Aorta (tissue), 5 donors: ENCODE results near the gene GOLGA6L2. TPM values are rescaled to one million over a fixed set of nuclear protein-coding genes. Genes with fewer than 3 reads are reported as not detected.
"Not testable (repeated sequence)": the region's sequence is repeated elsewhere in the genome, so short reads cannot be mapped to it uniquely, and the experiment has no call there.

Source experiments
- ATAC-seq: fragments of 200-7000 bp; cut with Tn5 transposase; one replicate; pipeline ENCODE4 v1.9.1; 2022; ENCODE audit warnings: moderate library complexity; ENCODE audit not compliant: low FRiP score
- DNase-seq, 2 donors: peaks; one replicate each; pipeline ENCODE4 v3.0.0-alpha.2; 2020
- H3K27ac ChIP-seq, 2 donors: one replicate each; pipeline ENCODE4 v1.5.1; 2013; ENCODE audit warnings: low read length in 2 of 2, mild to moderate bottlenecking in 2 of 2, moderate library complexity in 2 of 2, control low read depth in 1 of 2, inconsistent platforms in 1 of 2, low read depth in 1 of 2
- H3K27me3 ChIP-seq, 2 donors: one replicate each; pipeline ENCODE4 v1.6.1; 2013; ENCODE audit warnings: control low read depth in 1 of 2, low read length in 1 of 2, mild to moderate bottlenecking in 1 of 2, moderate library complexity in 1 of 2; ENCODE audit not compliant: insufficient read depth in 2 of 2, control insufficient read depth in 1 of 2
- H3K36me3 ChIP-seq, 2 donors: one replicate each; pipeline ENCODE4 v1.6.1; 2013; ENCODE audit warnings: control low read depth in 1 of 2, low read length in 1 of 2, mild to moderate bottlenecking in 1 of 2; ENCODE audit not compliant: insufficient read depth in 2 of 2, control insufficient read depth in 1 of 2
- H3K4me1 ChIP-seq, 2 donors: one replicate each; pipeline ENCODE4 v1.6.1; 2013; ENCODE audit warnings: low read length in 2 of 2, control low read depth in 1 of 2, mild to moderate bottlenecking in 1 of 2, moderate library complexity in 1 of 2; ENCODE audit not compliant: insufficient read depth in 2 of 2, control insufficient read depth in 1 of 2
- H3K4me3 ChIP-seq, 2 donors: one replicate each; pipeline ENCODE4 v1.5.1; 2013; ENCODE audit warnings: low read length in 2 of 2, control low read depth in 1 of 2, mild to moderate bottlenecking in 1 of 2
- H3K9me3 ChIP-seq: one replicate; pipeline ENCODE4 v1.6.1; 2013; ENCODE audit warnings: mild to moderate bottlenecking, low read length; ENCODE audit not compliant: control insufficient read depth
- WGBS, 2 donors: extraction: QIAGEN DNeasy Blood & Tissue Kit; methylation state at CpG; one replicate each; pipeline ENCODE4 v1.1.7; 2013; 5-methylcytosine and 5-hydroxymethylcytosine counted together
- intact Hi-C, 2 donors: fragments of 100-400 bp; cut with DNase I; formaldehyde crosslinking; loops; one replicate each; pipeline versions ENCODE4 v1.14.2 to v1.15.0; 2022
- polyA plus RNA-seq, 2 donors: library from polyadenylated mRNA; stranded (reverse); fragments of 200-250 nt; gene quantifications; one replicate each; pipeline ENCODE4 v1.2.3, GENCODE V29; 2013
- total RNA-seq, 2 donors: library from RNA; stranded (reverse); fragmentation: NEBNext Ultra II Directional; extraction: Animal tissue kit (Norgen Biotek cat#: 25700); gene quantifications; one replicate each; pipeline ENCODE4 v1.2.1, GENCODE V29; 2021
- donor health status: healthy with polysubstance abuse.
- donor health status: Bipolar disorder and iron deficiency.
- donor health status: DM: no; HTN: no; CAD: no.
- donor health status: DM: no; HTN: no; CAD: no.
- donor health status: DM: yes; HTN: yes; CAD: no.

Gene GOLGA6L2
- total and polyA plus RNA-seq, 4 donors: 0.13 TPM; not detected in 3

DNA sequence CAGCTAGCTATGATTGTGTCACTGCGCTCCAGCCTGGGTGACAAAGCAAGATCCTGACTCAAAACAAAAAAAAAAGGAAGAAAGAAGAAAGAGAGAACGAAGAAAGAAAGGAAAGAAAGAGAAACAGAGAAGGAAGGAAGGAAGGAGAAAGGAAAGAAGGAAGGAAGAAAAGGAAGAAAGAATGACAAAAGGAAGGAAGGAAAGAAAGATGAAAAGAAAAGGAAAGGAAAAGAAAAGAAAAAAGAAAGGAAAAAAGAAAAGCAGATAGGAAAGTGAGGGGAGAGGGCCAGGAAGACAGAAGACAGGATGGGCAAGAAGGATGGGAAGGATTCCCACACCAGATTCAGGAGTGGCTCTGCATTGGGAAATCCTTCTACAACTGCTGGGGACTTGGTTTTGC lies 44.9 kb downstream of the GOLGA6L2 start:
- no peak for ATAC-seq
- H3K36me3 ChIP-seq: no peaks in the 10 kb centered on the region
- no peaks in the 10 kb centered on the region for H3K9me3 ChIP-seq
- H3K27me3 ChIP-seq: no peaks in the 10 kb centered on the region
- no peak overlapping the region for H3K4me3 ChIP-seq
- WGBS, 2 donors: 73 to 75% methylated on average over 2 of the region's 2 CpGs
- peak overlapping the region; percentile 61 to 68 for H3K27ac ChIP-seq
- intact Hi-C loops: no loop called here
- no peak for DNase-seq
- H3K4me1 ChIP-seq: peaks cover 3 to 7% of the 10 kb centered on the region in 2 donors

DNA sequence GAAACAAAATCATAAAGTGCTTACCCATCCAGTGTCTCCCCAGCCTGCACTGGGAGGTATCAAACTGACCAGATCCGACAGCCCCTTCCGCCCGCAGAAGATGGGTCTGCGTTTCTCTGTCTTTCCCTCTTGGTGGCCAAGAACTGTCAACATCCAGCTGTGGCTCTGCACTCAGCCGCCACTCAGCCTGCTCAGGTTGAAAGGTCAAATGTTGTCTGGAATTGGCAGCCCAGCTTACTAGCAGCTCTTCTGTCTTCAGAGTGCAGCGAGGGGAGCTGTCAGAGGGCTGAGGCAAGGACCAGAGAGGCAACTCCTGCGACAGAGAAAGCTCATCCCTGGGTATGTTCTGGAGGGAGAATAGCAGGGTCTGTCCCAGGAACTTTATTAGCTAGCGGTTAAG lies 45.4 kb downstream of the GOLGA6L2 start:
- no peak for ATAC-seq

DNA sequence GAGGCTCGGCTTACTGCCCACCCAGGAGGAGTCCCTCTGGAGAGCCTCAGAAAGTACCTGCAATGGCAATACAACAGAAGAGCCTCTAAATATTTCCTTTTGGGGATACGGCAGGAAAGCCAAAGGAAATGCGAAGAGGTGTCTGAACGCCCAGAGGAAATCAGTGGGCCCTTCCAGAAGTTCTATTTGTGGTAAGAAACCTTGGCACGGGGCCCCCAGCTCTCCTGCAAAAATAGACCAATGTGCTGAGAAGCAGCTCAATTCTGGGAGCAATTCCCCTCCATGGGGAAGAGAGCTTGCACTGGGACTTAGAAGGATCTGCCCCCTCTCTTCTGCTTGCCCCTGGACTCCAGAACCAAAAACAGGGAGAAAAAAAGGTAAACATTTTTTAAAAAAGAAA lies 47.8 kb downstream of the GOLGA6L2 start:
- H3K9me3 ChIP-seq, ATAC-seq, H3K4me1 ChIP-seq, H3K36me3 ChIP-seq, H3K27me3 ChIP-seq, H3K4me3 ChIP-seq, intact Hi-C loops: not testable (repeated sequence)
- WGBS, 2 donors: 10% methylated on average over 5 of the region's 5 CpGs
- peak overlapping the region; percentile 43 to 98 for H3K27ac ChIP-seq
- DNase-seq: peak; percentile 61 to 82

More for the DNA sequence above, 45.4 kb downstream of the GOLGA6L2 start:
- peak in 1 of 2 donors; percentile 9 for DNase-seq
- peaks cover 3 to 7% of the 10 kb centered on the region in 2 donors for H3K4me1 ChIP-seq
- H3K27me3 ChIP-seq: no peaks in the 10 kb centered on the region
- intact Hi-C loops: no loop called here
- H3K27ac ChIP-seq: peak overlapping the region; percentile 1 to 61
- 91 to 93% methylated on average over 8 of the region's 8 CpGs for WGBS, 2 donors
- no peaks in the 10 kb centered on the region for H3K9me3 ChIP-seq
- no peaks in the 10 kb centered on the region for H3K36me3 ChIP-seq
- no peak overlapping the region for H3K4me3 ChIP-seq

DNA sequence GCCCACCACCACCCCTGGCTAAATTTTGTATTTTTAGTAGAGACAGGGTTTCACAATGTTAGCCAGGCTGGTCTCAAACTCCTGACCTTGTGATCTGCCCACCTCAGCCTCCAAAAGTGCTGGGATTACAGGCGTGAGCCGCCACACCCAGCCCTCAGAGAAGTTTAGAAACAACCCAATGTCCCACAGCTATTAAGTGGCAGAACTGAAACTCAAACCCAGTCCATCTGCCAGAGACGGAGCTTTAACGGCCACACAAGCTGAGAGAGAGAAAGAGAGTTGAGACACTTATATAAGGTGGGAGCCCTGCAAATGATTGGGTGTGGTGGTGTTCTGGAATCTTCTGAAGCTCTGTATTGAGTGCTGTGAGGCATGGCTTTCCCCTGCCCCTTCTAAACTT lies 48.7 kb downstream of the GOLGA6L2 start:
- H3K36me3 ChIP-seq, H3K4me3 ChIP-seq, intact Hi-C loops, H3K27me3 ChIP-seq, ATAC-seq, DNase-seq, H3K9me3 ChIP-seq, H3K4me1 ChIP-seq: not testable (repeated sequence)
- H3K27ac ChIP-seq: peak overlapping the region; percentile 45 to 98
- 91 to 98% methylated on average over 4 of the region's 4 CpGs for WGBS, 2 donors

DNA sequence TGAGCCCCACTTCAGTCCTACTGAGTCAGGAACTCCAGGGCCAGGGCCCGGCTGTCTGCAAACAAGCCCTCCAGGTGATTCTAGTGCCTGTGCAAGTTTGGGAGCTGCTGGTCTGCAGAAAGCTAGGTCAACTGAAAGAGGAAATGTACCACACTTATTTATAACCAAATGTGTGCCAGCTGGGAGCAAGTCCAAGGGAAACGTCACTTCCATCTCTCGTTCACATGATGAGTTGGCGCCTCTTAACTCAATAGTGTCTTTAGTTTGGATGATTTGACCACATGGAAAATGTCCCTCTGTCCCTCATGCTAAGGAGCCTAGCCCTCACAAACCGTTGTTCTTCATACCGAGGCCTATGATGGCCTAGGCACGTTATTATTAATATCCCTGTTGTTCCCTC lies 49.3 kb downstream of the GOLGA6L2 start:
- peak; percentile 36 for ATAC-seq

DNA sequence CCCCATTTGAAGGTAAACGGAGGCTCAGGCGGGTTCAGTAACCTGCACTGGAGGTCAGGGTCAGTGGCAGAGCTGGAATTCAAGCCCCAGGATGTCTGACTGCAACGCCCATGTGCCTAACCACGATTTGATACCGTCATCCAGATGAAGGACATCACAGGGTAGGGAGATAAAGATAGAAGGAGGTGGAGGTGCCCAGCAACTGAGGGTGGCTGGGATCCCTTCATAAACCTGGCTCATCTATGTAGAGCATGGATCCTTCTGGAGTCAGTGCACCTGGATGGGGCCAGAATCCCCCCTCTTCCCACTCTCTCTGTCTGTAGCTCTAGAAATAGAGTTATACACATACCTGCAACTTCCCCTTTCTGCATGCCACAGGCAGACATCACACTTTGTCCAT lies 51.2 kb downstream of the GOLGA6L2 start:
- no peaks in the 10 kb centered on the region for H3K9me3 ChIP-seq
- intact Hi-C loops: no loop called here
- no peaks in the 10 kb centered on the region for H3K4me1 ChIP-seq
- ATAC-seq (no peak), DNase-seq (no peak)
- no peaks in the 10 kb centered on the region for H3K27me3 ChIP-seq
- WGBS, 2 donors: 75 to 83% methylated on average over 5 of the region's 5 CpGs
- H3K27ac ChIP-seq: no peak overlapping the region
- H3K36me3 ChIP-seq: no peaks in the 10 kb centered on the region
- no peak overlapping the region for H3K4me3 ChIP-seq

More for the DNA sequence above, 49.3 kb downstream of the GOLGA6L2 start:
- peaks cover 3 to 5% of the 10 kb centered on the region in 2 donors for H3K4me1 ChIP-seq
- H3K36me3 ChIP-seq: no peaks in the 10 kb centered on the region
- intact Hi-C loops: no loop called here
- no peaks in the 10 kb centered on the region for H3K9me3 ChIP-seq
- no peaks in the 10 kb centered on the region for H3K27me3 ChIP-seq
- H3K4me3 ChIP-seq: no peak overlapping the region
- H3K27ac ChIP-seq: peak overlapping the region in 1 of 2 donors; percentile 33
- DNase-seq: peak in 1 of 2 donors; percentile 64
- WGBS, 2 donors: 23 to 27% methylated on average over 7 of the region's 7 CpGs

DNA sequence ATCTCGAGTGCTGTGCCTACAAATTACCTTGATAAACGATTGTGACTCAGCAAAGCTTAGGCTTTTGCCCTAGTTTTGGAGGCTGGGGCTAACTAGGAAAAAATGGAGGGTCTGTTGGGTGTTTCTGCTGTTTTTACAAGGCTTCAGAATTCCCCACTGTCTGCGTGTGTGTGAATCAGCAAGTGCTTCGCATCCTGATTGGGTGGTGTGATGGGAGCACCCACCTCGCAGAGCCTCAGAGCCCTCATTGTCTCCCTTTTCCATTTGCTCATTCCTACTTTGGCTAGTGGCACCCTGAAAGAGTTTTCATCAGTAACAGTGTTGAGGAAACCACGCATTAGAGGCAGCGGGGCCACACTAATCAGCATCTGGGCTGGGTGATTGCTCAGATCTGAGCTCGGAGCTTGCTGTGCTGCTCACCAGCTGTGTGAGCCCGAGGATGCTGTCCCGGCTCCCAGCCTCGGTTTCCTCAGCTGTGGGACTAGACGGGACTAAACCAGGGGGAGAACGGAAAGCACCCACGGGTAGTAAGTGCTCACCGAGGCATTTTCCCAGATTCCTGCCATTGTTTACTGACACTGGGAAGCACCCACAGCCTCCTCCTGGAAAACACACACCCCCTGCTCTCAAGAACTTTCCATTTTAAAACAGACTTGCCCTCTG lies 51.9 kb downstream of the GOLGA6L2 start:
- ATAC-seq: no peak
- DNase-seq: no peak
- Histone ChIP-seq H3K9me3 (no peaks in the 10 kb centered on the region), H3K27me3 (no peaks in the 10 kb centered on the region), H3K36me3 (no peaks in the 10 kb centered on the region), H3K27ac (no peak overlapping the region), H3K4me3 (no peak overlapping the region), H3K4me1 (no peaks in the 10 kb centered on the region)
- intact Hi-C loops: no loop called here
- 73 to 78% methylated on average over 15 of the region's 15 CpGs for WGBS, 2 donors

Other genes starting within 250 kb of the GOLGA6L2 start
- not detected for gene GOLGA6L26, start 113.0 kb downstream of the GOLGA6L2 start, total RNA-seq
- gene GOLGA6L26, start 113.0 kb downstream of the GOLGA6L2 start, polyA plus RNA-seq: not detected
- gene GOLGA8S, start 92.5 kb downstream of the GOLGA6L2 start, total RNA-seq: 1 to 10 TPM in 1 of 2 donors, under 1 TPM in 1; 0.52 to 1.4 TPM
- gene GOLGA8S, start 92.5 kb downstream of the GOLGA6L2 start, polyA plus RNA-seq: under 1 TPM; 0.25 to 0.26 TPM
- gene MKRN3, start 118.4 kb upstream of the GOLGA6L2 start, total RNA-seq: 1 to 10 TPM in 1 of 2 donors, not detected in 1; 1.6 TPM
- gene MKRN3, start 118.4 kb upstream of the GOLGA6L2 start, polyA plus RNA-seq: under 1 TPM; 0.13 to 0.28 TPM
- under 1 TPM; 0.13 to 0.27 TPM for gene MAGEL2, start 200.6 kb upstream of the GOLGA6L2 start, total RNA-seq
- gene MAGEL2, start 200.6 kb upstream of the GOLGA6L2 start, polyA plus RNA-seq: under 1 TPM in 1 of 2 donors, not detected in 1; 0.10 TPM
- gene NDN, start 240.1 kb upstream of the GOLGA6L2 start, total RNA-seq: 10 to 100 TPM; 29.0 to 52.4 TPM
- gene NDN, start 240.1 kb upstream of the GOLGA6L2 start, polyA plus RNA-seq: 10 to 100 TPM; 16.7 to 47.8 TPM